ENCODE measurements around the gene RASL12. TPM values are rescaled to one million over a fixed set of nuclear protein-coding genes. Genes with fewer than 3 reads are reported as not detected.

RASL12 gene
- total and polyA plus RNA-seq, 11 donors = 8.3 to 35.0 (median 13.3) TPM

DNA sequence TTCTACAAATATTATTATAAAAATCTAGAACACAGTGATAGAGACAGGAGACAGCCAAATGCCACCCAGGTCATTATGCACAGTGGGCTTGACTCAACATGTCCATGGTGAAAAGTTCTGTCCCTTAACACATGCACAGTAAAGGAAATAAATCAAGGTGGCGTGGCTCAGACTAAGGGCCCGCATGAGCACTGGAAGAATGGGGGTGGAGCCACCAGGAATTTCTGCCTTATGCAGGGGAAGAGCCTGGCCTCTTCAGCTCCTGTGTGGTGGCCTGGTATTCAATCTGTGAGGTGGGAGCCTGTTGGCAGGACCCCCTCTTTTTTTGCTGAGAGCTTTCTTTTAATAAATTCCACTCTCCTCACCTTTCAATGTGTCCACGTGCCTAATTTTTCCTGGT lies 60.9 kb downstream of the RASL12 start:
- no peaks in the 10 kb centered on the region for H3K27me3 ChIP-seq
- no peaks in the 10 kb centered on the region for H3K9me3 ChIP-seq
- WGBS, 4 donors = 94 to 99% (median 97%) methylated on average over 3 of the region's 3 CpGs
- H3K4me3 ChIP-seq = no peak overlapping the region
- intact Hi-C loops (cut with DNase I) = no loop called here
- no peaks in the 10 kb centered on the region for H3K4me1 ChIP-seq
- ATAC-seq = no peak
- H3K27ac ChIP-seq = no peak overlapping the region
- no peak for TF ChIP-seq POLR2A (IDR thresholded peaks at IDR 0.05)
- TF ChIP-seq, protein P1, sequence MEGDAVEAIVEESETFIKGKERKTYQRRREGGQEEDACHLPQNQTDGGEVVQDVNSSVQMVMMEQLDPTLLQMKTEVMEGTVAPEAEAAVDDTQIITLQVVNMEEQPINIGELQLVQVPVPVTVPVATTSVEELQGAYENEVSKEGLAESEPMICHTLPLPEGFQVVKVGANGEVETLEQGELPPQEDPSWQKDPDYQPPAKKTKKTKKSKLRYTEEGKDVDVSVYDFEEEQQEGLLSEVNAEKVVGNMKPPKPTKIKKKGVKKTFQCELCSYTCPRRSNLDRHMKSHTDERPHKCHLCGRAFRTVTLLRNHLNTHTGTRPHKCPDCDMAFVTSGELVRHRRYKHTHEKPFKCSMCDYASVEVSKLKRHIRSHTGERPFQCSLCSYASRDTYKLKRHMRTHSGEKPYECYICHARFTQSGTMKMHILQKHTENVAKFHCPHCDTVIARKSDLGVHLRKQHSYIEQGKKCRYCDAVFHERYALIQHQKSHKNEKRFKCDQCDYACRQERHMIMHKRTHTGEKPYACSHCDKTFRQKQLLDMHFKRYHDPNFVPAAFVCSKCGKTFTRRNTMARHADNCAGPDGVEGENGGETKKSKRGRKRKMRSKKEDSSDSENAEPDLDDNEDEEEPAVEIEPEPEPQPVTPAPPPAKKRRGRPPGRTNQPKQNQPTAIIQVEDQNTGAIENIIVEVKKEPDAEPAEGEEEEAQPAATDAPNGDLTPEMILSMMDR (IDR thresholded peaks at IDR 0.05) = no peak
- peaks cover 0 to 80% (median 39%) of the 10 kb centered on the region in 9 donors for H3K36me3 ChIP-seq
- DNase-seq = no peak

DNA sequence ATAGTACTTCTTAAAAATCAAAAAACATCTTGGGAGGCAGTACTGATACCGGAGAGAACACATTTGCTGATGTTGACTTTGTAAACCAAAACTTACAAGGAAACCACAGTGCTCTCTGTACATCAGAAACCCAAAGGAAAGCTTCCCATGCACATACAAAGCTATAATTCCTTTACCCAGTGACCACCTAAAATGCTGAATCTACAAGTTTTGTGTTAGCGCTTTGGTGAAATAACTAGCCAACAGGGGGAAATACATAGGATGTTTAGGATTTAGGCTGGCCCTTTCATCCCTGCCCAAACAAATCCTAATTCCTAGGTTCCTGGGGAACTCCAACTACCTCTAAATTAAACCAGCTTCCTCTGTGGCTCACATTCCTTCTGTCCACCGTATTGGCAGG lies 62.8 kb downstream of the RASL12 start:
- Histone ChIP-seq H3K27ac (no peak overlapping the region), H3K27me3 (no peaks in the 10 kb centered on the region), H3K36me3 (peaks cover 0 to 75% (median 31%) of the 10 kb centered on the region in 9 donors), H3K4me1 (no peaks in the 10 kb centered on the region), H3K9me3 (no peaks in the 10 kb centered on the region), H3K4me3 (no peak overlapping the region)
- 77 to 89% (median 84%) methylated on average over 3 of the region's 3 CpGs for WGBS, 4 donors
- TF ChIP-seq POLR2A (IDR thresholded peaks at IDR 0.05) = no peak
- TF ChIP-seq, protein P1 (IDR thresholded peaks at IDR 0.05) = no peak
- no peak for DNase-seq
- intact Hi-C loops (cut with DNase I) = no loop called here
- no peak for ATAC-seq

Other genes starting within 250 kb of the RASL12 start
- gene PIF1, start 242.3 kb downstream of the RASL12 start, total RNA-seq = 1 to 10 TPM in 2 of 9 donors, under 1 TPM in 5, not detected in 2; 0.23 to 4.6 (median 0.52) TPM
- gene PIF1, start 242.3 kb downstream of the RASL12 start, polyA plus RNA-seq = under 1 TPM; 0.40 to 0.88 TPM
- 10 to 100 TPM in 3 of 9 donors, 1 to 10 TPM in 6; 7.0 to 50.8 (median 9.2) TPM for gene PLEKHO2, start 226.1 kb downstream of the RASL12 start, total RNA-seq
- gene PLEKHO2, start 226.1 kb downstream of the RASL12 start, polyA plus RNA-seq = 10 to 100 TPM in 1 of 2 donors, 1 to 10 TPM in 1; 5.3 to 13.4 TPM
- 1 to 10 TPM in 5 of 9 donors, under 1 TPM in 4; 0.42 to 3.4 (median 1.1) TPM for gene ANKDD1A, start 156.1 kb downstream of the RASL12 start, total RNA-seq
- 1 to 10 TPM in 1 of 2 donors, under 1 TPM in 1; 0.88 to 1.2 TPM for gene ANKDD1A, start 156.1 kb downstream of the RASL12 start, polyA plus RNA-seq
- gene SPG21, start 78.1 kb downstream of the RASL12 start, total RNA-seq = 10 to 100 TPM; 38.2 to 63.6 (median 48.7) TPM
- 10 to 100 TPM; 34.9 to 70.3 TPM for gene SPG21, start 78.1 kb downstream of the RASL12 start, polyA plus RNA-seq
- 10 to 100 TPM; 14.3 to 41.0 (median 20.5) TPM for gene MTFMT, start 38.4 kb downstream of the RASL12 start, total RNA-seq
- gene MTFMT, start 38.4 kb downstream of the RASL12 start, polyA plus RNA-seq = 10 to 100 TPM in 1 of 2 donors, 1 to 10 TPM in 1; 6.0 to 14.4 TPM
- not detected for gene SLC51B, start 22.6 kb downstream of the RASL12 start, total RNA-seq
- under 1 TPM in 1 of 2 donors, not detected in 1; 0.08 TPM for gene SLC51B, start 22.6 kb downstream of the RASL12 start, polyA plus RNA-seq
- gene KBTBD13, start 8.8 kb upstream of the RASL12 start, total RNA-seq = 10 to 100 TPM in 1 of 9 donors, 1 to 10 TPM in 8; 3.2 to 11.8 (median 4.2) TPM
- 1 to 10 TPM in 1 of 2 donors, under 1 TPM in 1; 0.78 to 9.0 TPM for gene KBTBD13, start 8.8 kb upstream of the RASL12 start, polyA plus RNA-seq
- gene UBAP1L, start 47.2 kb upstream of the RASL12 start, total RNA-seq = 1 to 10 TPM in 7 of 9 donors, under 1 TPM in 2; 0.93 to 2.2 (median 1.3) TPM
- 1 to 10 TPM in 1 of 2 donors, under 1 TPM in 1; 0.51 to 1.8 TPM for gene UBAP1L, start 47.2 kb upstream of the RASL12 start, polyA plus RNA-seq
- 10 to 100 TPM in 8 of 9 donors, 1 to 10 TPM in 1; 9.5 to 21.9 (median 13.9) TPM for gene PDCD7, start 65.8 kb upstream of the RASL12 start, total RNA-seq
- 10 to 100 TPM; 10.6 to 11.1 TPM for gene PDCD7, start 65.8 kb upstream of the RASL12 start, polyA plus RNA-seq
- gene CLPX, start 117.4 kb upstream of the RASL12 start, total RNA-seq = 10 to 100 TPM; 43.8 to 64.8 (median 57.2) TPM
- gene CLPX, start 117.4 kb upstream of the RASL12 start, polyA plus RNA-seq = 10 to 100 TPM; 11.2 to 29.2 TPM
- gene CILP, start 143.5 kb upstream of the RASL12 start, total RNA-seq = 10 to 100 TPM in 6 of 9 donors, 1 to 10 TPM in 3; 6.2 to 58.5 (median 12.3) TPM
- gene CILP, start 143.5 kb upstream of the RASL12 start, polyA plus RNA-seq = 10 to 100 TPM in 1 of 2 donors, under 1 TPM in 1; 0.76 to 12.0 TPM
- gene PARP16, start 218.9 kb upstream of the RASL12 start, total RNA-seq = 1 to 10 TPM; 2.7 to 7.0 (median 4.8) TPM
- gene PARP16, start 218.9 kb upstream of the RASL12 start, polyA plus RNA-seq = 1 to 10 TPM; 3.0 to 4.8 TPM
- gene RNU5A-1, start 228.1 kb upstream of the RASL12 start, total RNA-seq = not detected
- gene RNU5A-1, start 228.1 kb upstream of the RASL12 start, polyA plus RNA-seq = not detected
- 10 to 100 TPM in 2 of 9 donors, not detected in 7; 18.6 to 30.4 TPM for gene RNU5B-1, start 236.7 kb upstream of the RASL12 start, total RNA-seq
- gene RNU5B-1, start 236.7 kb upstream of the RASL12 start, polyA plus RNA-seq = not detected